Esophagus squamous epithelium (tissue), 4 donors: ENCODE results near the gene ARHGEF18.

Experiments
- POLR2A ChIP-seq, 4 donors: fragments of 450-650 bp; IDR thresholded peaks; one replicate each; pipeline ENCODE4 v1.6.1; 2017; ENCODE audit warnings: antibody characterized with exemption in 4 of 4, mild to moderate bottlenecking in 4 of 4, moderate library complexity in 3 of 4
- TF ChIP-seq, protein P1 (sequence below), 6 experiments: fragments of 450-650 bp in 4 of 6; fragments of 200-600 bp in 2 of 6; sonication (generic) in 2 of 6; IDR thresholded peaks; one replicate each; pipeline ENCODE4 v1.5.1; 2016 to 2019; ENCODE audit warnings: antibody characterized with exemption in 6 of 6, mild to moderate bottlenecking in 4 of 6, moderate library complexity in 4 of 6

GRCh38 chr19:7385062-7385461, 36.3 kb downstream of the ARHGEF18 start:
- TF ChIP-seq, protein P1, sequence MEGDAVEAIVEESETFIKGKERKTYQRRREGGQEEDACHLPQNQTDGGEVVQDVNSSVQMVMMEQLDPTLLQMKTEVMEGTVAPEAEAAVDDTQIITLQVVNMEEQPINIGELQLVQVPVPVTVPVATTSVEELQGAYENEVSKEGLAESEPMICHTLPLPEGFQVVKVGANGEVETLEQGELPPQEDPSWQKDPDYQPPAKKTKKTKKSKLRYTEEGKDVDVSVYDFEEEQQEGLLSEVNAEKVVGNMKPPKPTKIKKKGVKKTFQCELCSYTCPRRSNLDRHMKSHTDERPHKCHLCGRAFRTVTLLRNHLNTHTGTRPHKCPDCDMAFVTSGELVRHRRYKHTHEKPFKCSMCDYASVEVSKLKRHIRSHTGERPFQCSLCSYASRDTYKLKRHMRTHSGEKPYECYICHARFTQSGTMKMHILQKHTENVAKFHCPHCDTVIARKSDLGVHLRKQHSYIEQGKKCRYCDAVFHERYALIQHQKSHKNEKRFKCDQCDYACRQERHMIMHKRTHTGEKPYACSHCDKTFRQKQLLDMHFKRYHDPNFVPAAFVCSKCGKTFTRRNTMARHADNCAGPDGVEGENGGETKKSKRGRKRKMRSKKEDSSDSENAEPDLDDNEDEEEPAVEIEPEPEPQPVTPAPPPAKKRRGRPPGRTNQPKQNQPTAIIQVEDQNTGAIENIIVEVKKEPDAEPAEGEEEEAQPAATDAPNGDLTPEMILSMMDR (IDR thresholded peaks at IDR 0.05): no peak
- TF ChIP-seq POLR2A (IDR thresholded peaks at IDR 0.05): no peak
